ENCODE results near the gene CA12. TPM values are rescaled to one million over a fixed set of nuclear protein-coding genes. Genes with fewer than 3 reads are reported as not detected.
"Not testable (repeated sequence)": the region's sequence is repeated elsewhere in the genome, so short reads cannot be mapped to it uniquely, and the experiment has no call there.

CA12 gene
- total RNA-seq, 3 donors from 2014 or later = 141 to 645 (median 213) TPM

GRCh38 chr15:63349156-63349555, 32.5 kb downstream of the CA12 start:
- no peaks in the 10 kb centered on the region for H3K9me3 ChIP-seq
- no peaks in the 10 kb centered on the region for H3K36me3 ChIP-seq (ENCODE audit: low read depth)
- TF ChIP-seq CTCF (IDR thresholded peaks at IDR 0.05) = no peak
- DNase-seq = peak in 1 of 3 donors; percentile 34
- no peak overlapping the region for H3K4me3 ChIP-seq
- intact Hi-C loops (cut with DNase I, micrococcal nuclease) = no loop called here
- ATAC-seq = no peak
- peaks cover 21% of the 10 kb centered on the region for H3K4me1 ChIP-seq (ENCODE audit: low read depth)

GRCh38 chr15:63348392-63348791, 33.3 kb downstream of the CA12 start:
- H3K4me1 ChIP-seq (ENCODE audit: low read depth) = peaks cover 20% of the 10 kb centered on the region
- ATAC-seq = peak; percentile 72

GRCh38 chr15:63347074-63347857, 34.4 kb downstream of the CA12 start:
- ATAC-seq = no peak
- H3K4me3 ChIP-seq = no peak overlapping the region
- intact Hi-C loops (cut with DNase I, micrococcal nuclease) = no loop called here
- DNase-seq = no peak
- H3K36me3 ChIP-seq (ENCODE audit: low read depth) = no peaks in the 10 kb centered on the region
- peaks cover 10% of the 10 kb centered on the region for H3K4me1 ChIP-seq (ENCODE audit: low read depth)
- H3K9me3 ChIP-seq = no peaks in the 10 kb centered on the region
- TF ChIP-seq CTCF (IDR thresholded peaks at IDR 0.05) = no peak

More at GRCh38 chr15:63348392-63348791, 33.3 kb downstream of the CA12 start:
- H3K4me3 ChIP-seq = no peak overlapping the region
- intact Hi-C loops (cut with DNase I, micrococcal nuclease) = no loop called here
- peak; percentile 80 to 84 (median 82) for DNase-seq
- no peaks in the 10 kb centered on the region for H3K36me3 ChIP-seq (ENCODE audit: low read depth)
- H3K9me3 ChIP-seq = no peaks in the 10 kb centered on the region
- TF ChIP-seq CTCF (IDR thresholded peaks at IDR 0.05) = no peak

- ATAC-seq = no peak
Observed at GRCh38 chr15:63345391-63345752, 36.3 kb downstream of the CA12 start.

GRCh38 chr15:63344731-63345390, 36.8 kb downstream of the CA12 start:
- no peak for TF ChIP-seq CTCF (IDR thresholded peaks at IDR 0.05)
- intact Hi-C loops (cut with DNase I, micrococcal nuclease) = no loop called here
- Histone ChIP-seq H3K9me3 (no peaks in the 10 kb centered on the region), H3K4me3 (no peak overlapping the region), H3K4me1 (ENCODE audit: low read depth) (no peaks in the 10 kb centered on the region), H3K36me3 (ENCODE audit: low read depth) (no peaks in the 10 kb centered on the region)
- DNase-seq = no peak
- no peak for ATAC-seq

More at GRCh38 chr15:63345391-63345752, 36.3 kb downstream of the CA12 start:
- DNase-seq = no peak
- Histone ChIP-seq H3K36me3 (ENCODE audit: low read depth) (no peaks in the 10 kb centered on the region), H3K9me3 (no peaks in the 10 kb centered on the region), H3K4me1 (ENCODE audit: low read depth) (no peaks in the 10 kb centered on the region), H3K4me3 (no peak overlapping the region)
- TF ChIP-seq CTCF (IDR thresholded peaks at IDR 0.05) = no peak
- intact Hi-C loops (cut with DNase I, micrococcal nuclease) = no loop called here

GRCh38 chr15:63342996-63343562, 38.6 kb downstream of the CA12 start:
- ATAC-seq; H3K36me3 ChIP-seq (ENCODE audit: low read depth); H3K4me3 ChIP-seq; DNase-seq; intact Hi-C loops (cut with DNase I, micrococcal nuclease); H3K4me1 ChIP-seq (ENCODE audit: low read depth); H3K9me3 ChIP-seq: not testable (repeated sequence)
